ENCODE data around the gene SDK1. TPM values are rescaled to one million over a fixed set of nuclear protein-coding genes. Genes with fewer than 3 reads are reported as not detected.

Gene SDK1
- total and polyA plus RNA-seq, 2 donors (not counting 3 experiments of a cell fraction or from before 2014, with no cell fraction given), result 1.6 to 3.9 TPM

DNA sequence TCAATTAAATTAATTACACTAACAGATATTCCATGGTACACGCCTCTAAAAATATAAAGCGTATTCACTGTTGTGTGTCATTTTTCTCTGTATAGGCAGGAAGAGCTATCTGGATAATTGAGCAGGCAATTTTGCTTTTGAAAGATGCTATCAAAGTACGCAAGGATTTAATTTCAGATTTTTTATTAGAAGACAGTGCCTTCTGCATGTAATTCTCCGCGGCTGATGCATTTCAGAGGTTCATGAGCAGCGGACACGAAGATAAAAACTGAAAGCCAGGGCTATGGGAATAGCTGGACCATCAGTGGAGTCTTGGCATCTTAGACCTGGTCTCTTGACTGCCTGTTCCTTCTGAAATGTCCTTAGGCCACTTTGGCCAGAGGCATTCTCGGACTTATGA lies 35.7 kb upstream of the SDK1 start:
- DNase-seq (ENCODE audit: low read depth, low spot score) (no peak), FAIRE-seq (no peak)
- H3K9me1 ChIP-seq (replicated peaks; ENCODE audit: control insufficient read depth, extremely low read depth, insufficient read depth, low read length), result no peaks in the 10 kb centered on the region
- H3K27ac ChIP-seq (ENCODE audit: insufficient read depth, low read depth, low read length), result no peak overlapping the region
- H3K9me3 ChIP-seq (replicated peaks; ENCODE audit: control insufficient read depth, insufficient read depth, low read length), result no peaks in the 10 kb centered on the region
- dilution Hi-C loops (cut with MboI; ENCODE audit: extremely low pct_ligation_motif_present, low sequenced_read_pairs) (no loop called here), intact Hi-C loops (cut with micrococcal nuclease) (no loop called here)
- no peak overlapping the region for H2AFZ ChIP-seq (ENCODE audit: low read depth, low read length)
- POLR2A ChIA-PET, result no interaction called here
- no peaks in the 10 kb centered on the region for H3K4me1 ChIP-seq (ENCODE audit: control insufficient read depth, extremely low read depth, insufficient read depth, low read length)
- H3K27me3 ChIP-seq (ENCODE audit: control insufficient read depth in 2 of 2, insufficient read depth in 2 of 2, low read length in 2 of 2), result peaks cover 0 to 1% of the 10 kb centered on the region in 2 experiments
- no TSS peak for BruUV-seq (replicated peaks)
- no peak for TF ChIP-seq JUN (IDR thresholded peaks at IDR 0.05; ENCODE audit: borderline replicate concordance, insufficient read depth, insufficient read length, low read depth)
- TF ChIP-seq, protein P1, sequence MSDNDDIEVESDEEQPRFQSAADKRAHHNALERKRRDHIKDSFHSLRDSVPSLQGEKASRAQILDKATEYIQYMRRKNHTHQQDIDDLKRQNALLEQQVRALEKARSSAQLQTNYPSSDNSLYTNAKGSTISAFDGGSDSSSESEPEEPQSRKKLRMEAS (IDR thresholded peaks at IDR 0.05; ENCODE audit: insufficient read depth, insufficient read length), result no peak
- no peak for TF ChIP-seq POLR2AphosphoS5 (IDR thresholded peaks at IDR 0.05; ENCODE audit: insufficient read depth, low read depth, low read length)
- TF ChIP-seq POLR2A (IDR thresholded peaks at IDR 0.05; ENCODE audit: low read depth, low read length), result no peak
- TF ChIP-seq FOS (IDR thresholded peaks at IDR 0.05; ENCODE audit: borderline replicate concordance, insufficient read depth, low read length), result no peak
- TF ChIP-seq, protein P2, sequence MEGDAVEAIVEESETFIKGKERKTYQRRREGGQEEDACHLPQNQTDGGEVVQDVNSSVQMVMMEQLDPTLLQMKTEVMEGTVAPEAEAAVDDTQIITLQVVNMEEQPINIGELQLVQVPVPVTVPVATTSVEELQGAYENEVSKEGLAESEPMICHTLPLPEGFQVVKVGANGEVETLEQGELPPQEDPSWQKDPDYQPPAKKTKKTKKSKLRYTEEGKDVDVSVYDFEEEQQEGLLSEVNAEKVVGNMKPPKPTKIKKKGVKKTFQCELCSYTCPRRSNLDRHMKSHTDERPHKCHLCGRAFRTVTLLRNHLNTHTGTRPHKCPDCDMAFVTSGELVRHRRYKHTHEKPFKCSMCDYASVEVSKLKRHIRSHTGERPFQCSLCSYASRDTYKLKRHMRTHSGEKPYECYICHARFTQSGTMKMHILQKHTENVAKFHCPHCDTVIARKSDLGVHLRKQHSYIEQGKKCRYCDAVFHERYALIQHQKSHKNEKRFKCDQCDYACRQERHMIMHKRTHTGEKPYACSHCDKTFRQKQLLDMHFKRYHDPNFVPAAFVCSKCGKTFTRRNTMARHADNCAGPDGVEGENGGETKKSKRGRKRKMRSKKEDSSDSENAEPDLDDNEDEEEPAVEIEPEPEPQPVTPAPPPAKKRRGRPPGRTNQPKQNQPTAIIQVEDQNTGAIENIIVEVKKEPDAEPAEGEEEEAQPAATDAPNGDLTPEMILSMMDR (IDR thresholded peaks at IDR 0.05; ENCODE audit: extremely low read depth in 1 of 2, insufficient read depth in 1 of 2, low read depth in 1 of 2, low read length in 2 of 2), result no peak
- TF ChIP-seq MYC (IDR thresholded peaks at IDR 0.05; ENCODE audit: low read depth, low read length), result no peak
- TF ChIP-seq EZH2 (IDR thresholded peaks at IDR 0.05; ENCODE audit: borderline replicate concordance, low read depth, low read length, severe bottlenecking), result no peak
- no peak for TF ChIP-seq GATA2 (IDR thresholded peaks at IDR 0.05; ENCODE audit: insufficient read depth, insufficient read length, low read depth, low read length)
- H4K20me1 ChIP-seq (replicated peaks; ENCODE audit: control insufficient read depth, extremely low read depth, insufficient read depth, low read length), result no peaks in the 10 kb centered on the region
- no peak overlapping the region for H3K9ac ChIP-seq (replicated peaks; ENCODE audit: extremely low read depth, insufficient read depth, low read length)
- no peak overlapping the region for H3K4me3 ChIP-seq (replicated peaks in 1 of 3; ENCODE audit: insufficient read depth in 1 of 3, low read depth in 1 of 3, low read length in 3 of 3)
- no peak overlapping the region for H3K4me2 ChIP-seq (ENCODE audit: insufficient read depth, low read length)
- H3K79me2 ChIP-seq (ENCODE audit: control insufficient read depth, insufficient read depth, low read length), result no peaks in the 10 kb centered on the region
- CTCF ChIA-PET, result no interaction called here
- H3K36me3 ChIP-seq (ENCODE audit: control insufficient read depth in 2 of 2, extremely low read depth in 1 of 2, insufficient read depth in 2 of 2, low read length in 2 of 2), result no peaks in the 10 kb centered on the region

Measured in endothelial cell of umbilical vein (primary cell).